ENCODE results near the gene KCNG3. TPM values are rescaled to one million over a fixed set of nuclear protein-coding genes. Genes with fewer than 3 reads are reported as not detected.

KCNG3 gene
- total and polyA plus RNA-seq, 2 of the 13 experiments (the other 11 are each of a cell fraction or from before 2014, with no cell fraction given) = 2.8 to 4.8 TPM

GRCh38 chr2:42504364-42505230 is 10.8 kb upstream of the KCNG3 start (continued):
- TF ChIP-seq FOXC1 (CRISPR knock-in tag; IDR thresholded peaks at IDR 0.05; ENCODE audit: borderline replicate concordance) (no peak), RNF2 (conservative IDR thresholded peaks at IDR 0.05; ENCODE audit: low read depth) (no peak), PAX8 (CRISPR knock-in tag; IDR thresholded peaks at IDR 0.05; ENCODE audit: borderline replicate concordance) (no peak), THRA (CRISPR knock-in tag; IDR thresholded peaks at IDR 0.05; ENCODE audit: borderline replicate concordance) (peak; percentile 100), ASH2L (IDR thresholded peaks at IDR 0.05; ENCODE audit: insufficient read length, low read depth, low read length) (no peak), HNF1A (IDR thresholded peaks at IDR 0.05; ENCODE audit: low read depth) (peak; percentile 96), HNF1A (CRISPR knock-in tag; IDR thresholded peaks at IDR 0.05; ENCODE audit: borderline replicate concordance) (peak; percentile 98), PATZ1 (CRISPR knock-in tag; IDR thresholded peaks at IDR 0.05) (peak; percentile 78; the same call in 1 of the 2 replicates), CCAR2 (optimal IDR thresholded peaks at IDR 0.05; ENCODE audit: low read depth, low read length) (no peak), ZNF75D (CRISPR knock-in tag; IDR thresholded peaks at IDR 0.05; ENCODE audit: borderline replicate concordance) (no peak), KMT2B (CRISPR knock-in tag; IDR thresholded peaks at IDR 0.05) (peak; percentile 54; the same call in 1 of the 2 replicates), NFE2L1 (CRISPR knock-in tag; IDR thresholded peaks at IDR 0.05; ENCODE audit: borderline replicate concordance) (no peak), TERF1 (CRISPR knock-in tag; IDR thresholded peaks at IDR 0.05) (no peak), SUZ12 (IDR thresholded peaks at IDR 0.05; ENCODE audit: low read depth, low read length) (no peak), HDAC2 (CRISPR knock-in tag; IDR thresholded peaks at IDR 0.05) (peak; percentile 87), ZNF362 (CRISPR knock-in tag; IDR thresholded peaks at IDR 0.05; ENCODE audit: borderline replicate concordance) (0 out of 2 replicates have a peak, but pooled peaks have one; percentile 12), ADNP (CRISPR knock-in tag; IDR thresholded peaks at IDR 0.05) (peak; percentile 19; the same call in 1 of the 2 replicates), EED (CRISPR knock-in tag; IDR thresholded peaks at IDR 0.05) (no peak)
